BE2C (cell line): ENCODE measurements around the gene SPECC1L.

Source experiments
- DNase-seq: peaks from one replicate; pipeline ENCODE4 v3.0.0-alpha.2; 2020
- H3K27me3 ChIP-seq: fragments of 250-450 bp; sonication (Bioruptor Pico); 2 replicates; pipeline ENCODE4 v1.5.1; 2020; ENCODE audit warnings: mild to moderate bottlenecking
- H3K36me3 ChIP-seq: fragments of 250-450 bp; sonication (Bioruptor Pico); 2 replicates; pipeline ENCODE4 v1.5.1; 2020; ENCODE audit warnings: mild to moderate bottlenecking
- H3K4me1 ChIP-seq: fragments of 250-450 bp; sonication (Bioruptor Pico); 2 replicates; pipeline ENCODE4 v1.5.1; 2020
- H3K4me3 ChIP-seq: 2 replicates; pipeline ENCODE4 v1.5.1; 2011; ENCODE audit warnings: low read depth, low read length
- H3K9me3 ChIP-seq: fragments of 250-450 bp; sonication (Bioruptor Pico); 2 replicates; pipeline ENCODE4 v1.5.1; 2020
- TF ChIP-seq, protein P1 (sequence below): IDR thresholded peaks from 2 replicates; pipeline ENCODE4 v1.5.1; 2012; ENCODE audit warnings: mild to moderate bottlenecking, low read depth, low read length

SPECC1L gene

DNA sequence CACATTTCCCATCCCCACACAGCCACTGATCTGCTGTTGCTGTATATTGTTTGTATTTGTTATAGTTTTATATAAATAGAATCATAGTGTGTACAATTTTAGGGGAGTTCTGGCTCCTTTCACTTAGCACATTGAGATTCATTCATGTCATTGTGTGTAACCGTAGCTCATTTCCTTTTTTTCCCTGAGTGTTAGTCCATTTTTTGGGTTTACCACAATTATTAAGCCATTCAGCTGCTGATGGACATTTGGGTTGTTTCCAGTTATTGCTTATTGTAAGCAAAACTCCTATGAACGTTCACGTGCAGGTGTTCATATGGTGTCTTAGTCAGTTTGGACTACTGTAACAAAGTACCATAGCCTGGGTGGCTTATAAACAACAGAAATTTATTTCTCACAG is 123.2 kb downstream of the SPECC1L start:
- Histone ChIP-seq H3K4me3 (no peak overlapping the region), H3K4me1 (peaks cover 33% of the 10 kb centered on the region), H3K9me3 (no peaks in the 10 kb centered on the region), H3K27me3 (no peaks in the 10 kb centered on the region), H3K36me3 (peaks cover 39% of the 10 kb centered on the region)
- DNase-seq, result no peak
- TF ChIP-seq, protein P1, sequence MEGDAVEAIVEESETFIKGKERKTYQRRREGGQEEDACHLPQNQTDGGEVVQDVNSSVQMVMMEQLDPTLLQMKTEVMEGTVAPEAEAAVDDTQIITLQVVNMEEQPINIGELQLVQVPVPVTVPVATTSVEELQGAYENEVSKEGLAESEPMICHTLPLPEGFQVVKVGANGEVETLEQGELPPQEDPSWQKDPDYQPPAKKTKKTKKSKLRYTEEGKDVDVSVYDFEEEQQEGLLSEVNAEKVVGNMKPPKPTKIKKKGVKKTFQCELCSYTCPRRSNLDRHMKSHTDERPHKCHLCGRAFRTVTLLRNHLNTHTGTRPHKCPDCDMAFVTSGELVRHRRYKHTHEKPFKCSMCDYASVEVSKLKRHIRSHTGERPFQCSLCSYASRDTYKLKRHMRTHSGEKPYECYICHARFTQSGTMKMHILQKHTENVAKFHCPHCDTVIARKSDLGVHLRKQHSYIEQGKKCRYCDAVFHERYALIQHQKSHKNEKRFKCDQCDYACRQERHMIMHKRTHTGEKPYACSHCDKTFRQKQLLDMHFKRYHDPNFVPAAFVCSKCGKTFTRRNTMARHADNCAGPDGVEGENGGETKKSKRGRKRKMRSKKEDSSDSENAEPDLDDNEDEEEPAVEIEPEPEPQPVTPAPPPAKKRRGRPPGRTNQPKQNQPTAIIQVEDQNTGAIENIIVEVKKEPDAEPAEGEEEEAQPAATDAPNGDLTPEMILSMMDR, result 0 out of 2 replicates have a peak, but pooled peaks have one; percentile 1

DNA sequence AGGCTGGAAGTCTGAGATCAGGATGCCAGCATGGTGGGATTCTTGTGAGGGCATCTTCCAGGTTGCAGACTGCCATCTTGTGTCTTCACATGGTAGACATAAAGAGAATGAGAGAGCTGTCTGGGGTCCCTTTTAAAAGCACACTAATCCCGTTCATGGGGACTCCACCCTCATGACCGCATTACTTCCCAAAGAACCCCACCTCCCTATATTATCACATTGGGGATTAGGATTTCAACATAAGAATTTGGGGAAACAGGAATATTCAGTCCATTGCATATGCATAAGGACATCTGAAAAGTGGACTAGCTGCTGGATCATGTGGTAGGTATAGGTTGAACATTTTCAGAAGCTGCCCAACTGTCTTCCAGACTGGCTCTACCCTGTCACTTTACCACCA is 123.6 kb downstream of the SPECC1L start:
- Histone ChIP-seq H3K4me1 (peaks cover 33% of the 10 kb centered on the region), H3K4me3 (no peak overlapping the region), H3K27me3 (no peaks in the 10 kb centered on the region), H3K9me3 (no peaks in the 10 kb centered on the region), H3K36me3 (peaks cover 43% of the 10 kb centered on the region)
- TF ChIP-seq, protein P1, result no peak
- DNase-seq, result no peak

DNA sequence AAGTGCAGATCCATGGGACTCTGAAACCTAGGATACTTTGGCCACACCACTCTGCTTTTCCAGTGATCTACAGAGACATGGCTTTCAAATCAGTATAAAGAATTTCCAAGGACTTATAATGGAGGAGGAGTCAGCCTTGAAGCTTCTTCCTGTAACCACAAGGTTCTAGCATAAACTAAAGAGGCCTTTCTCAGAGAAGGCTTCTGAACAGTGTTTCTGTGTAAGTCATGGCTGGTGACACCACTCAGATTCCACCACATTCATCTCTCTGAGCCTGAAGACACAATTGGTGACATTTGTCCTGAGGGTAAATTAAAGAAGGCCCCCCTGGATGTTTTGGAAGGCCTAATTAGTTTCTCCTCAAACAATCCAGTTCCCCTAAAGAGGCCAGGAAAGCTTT is 127.8 kb downstream of the SPECC1L start:
- no peak for DNase-seq
- no peak overlapping the region for H3K4me3 ChIP-seq
- no peaks in the 10 kb centered on the region for H3K9me3 ChIP-seq
- peaks cover 27% of the 10 kb centered on the region for H3K4me1 ChIP-seq
- peaks cover 43% of the 10 kb centered on the region for H3K36me3 ChIP-seq
- TF ChIP-seq, protein P1, result no peak
- no peaks in the 10 kb centered on the region for H3K27me3 ChIP-seq

DNA sequence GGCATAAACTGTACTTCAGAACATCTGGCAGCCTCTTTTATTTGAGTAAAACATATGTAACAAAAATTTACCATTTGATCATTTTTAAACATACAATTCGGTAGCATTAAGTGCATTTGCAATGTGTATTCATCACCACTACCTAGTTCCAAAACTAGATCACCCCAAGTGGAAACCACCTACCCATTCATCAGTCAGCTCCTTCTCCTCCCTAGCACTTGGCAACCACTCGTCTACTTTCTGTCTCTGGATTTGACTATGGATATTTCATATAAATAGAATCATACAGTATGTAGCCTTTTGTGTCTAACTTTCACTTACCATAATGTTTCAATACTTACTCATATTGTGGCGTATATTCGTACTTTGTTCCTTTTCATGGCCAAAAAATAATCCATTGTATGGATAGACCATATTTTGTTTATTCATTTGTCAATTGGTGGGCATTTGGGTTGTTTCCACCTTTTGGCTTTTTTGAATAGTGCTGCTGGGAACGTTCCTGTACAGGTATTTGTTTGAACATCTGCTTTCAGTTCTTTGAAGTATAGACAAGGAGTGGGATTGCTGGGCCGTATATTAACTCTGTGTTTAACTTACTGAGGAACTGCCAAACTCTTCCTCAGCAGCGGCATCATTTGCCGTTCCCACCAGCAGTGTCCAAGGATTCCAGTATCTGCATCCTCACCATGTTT is 129.5 kb downstream of the SPECC1L start:
- H3K4me1 ChIP-seq, result peaks cover 39% of the 10 kb centered on the region
- H3K27me3 ChIP-seq, result no peaks in the 10 kb centered on the region
- H3K9me3 ChIP-seq, result no peaks in the 10 kb centered on the region
- H3K4me3 ChIP-seq, result no peak overlapping the region
- DNase-seq, result no peak
- peaks cover 42% of the 10 kb centered on the region for H3K36me3 ChIP-seq
- TF ChIP-seq, protein P1, result no peak

DNA sequence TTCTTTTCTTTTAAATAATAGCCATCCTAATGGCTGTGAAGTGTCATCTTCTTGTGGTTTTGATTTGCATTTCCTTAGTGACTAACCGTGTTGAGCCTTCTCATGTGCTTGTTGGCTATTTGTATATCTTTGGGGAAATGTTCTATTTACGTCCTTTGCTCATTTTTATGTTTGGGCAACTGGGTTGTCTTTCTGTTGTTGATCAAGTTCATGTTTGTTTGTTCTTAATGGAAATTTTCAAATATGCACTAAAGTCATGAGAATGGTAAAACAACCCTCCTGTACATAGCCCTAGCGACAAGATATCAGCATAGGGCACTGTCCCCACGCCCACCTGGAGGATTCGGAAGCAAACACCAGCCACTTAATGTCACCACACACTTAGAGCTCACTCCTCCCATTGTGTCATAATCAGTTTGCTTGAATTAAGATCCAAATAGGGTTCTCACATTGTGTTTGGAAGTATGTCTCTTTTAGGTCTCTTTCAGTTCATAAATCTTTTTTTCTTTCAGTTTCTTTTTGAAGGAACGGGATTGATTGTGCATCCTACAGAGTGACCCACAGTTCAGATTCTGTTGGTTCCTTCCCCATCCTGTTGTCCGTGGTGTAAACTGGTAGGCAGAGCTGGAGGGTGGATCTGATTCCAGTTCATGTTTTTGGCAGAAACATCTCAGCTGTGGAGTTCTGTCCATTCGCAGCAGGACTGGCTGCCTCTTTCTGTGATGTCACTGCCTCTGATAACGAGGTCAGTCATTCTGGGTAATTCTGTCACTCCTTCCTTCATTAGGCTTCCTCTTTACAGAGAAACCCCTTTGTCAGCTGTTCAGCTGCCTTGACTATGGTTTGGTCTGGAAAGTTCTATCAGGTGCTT is 130.3 kb downstream of the SPECC1L start:
- Histone ChIP-seq H3K9me3 (no peaks in the 10 kb centered on the region), H3K4me3 (no peak overlapping the region), H3K4me1 (peaks cover 40% of the 10 kb centered on the region), H3K27me3 (no peaks in the 10 kb centered on the region), H3K36me3 (peaks cover 38% of the 10 kb centered on the region)
- DNase-seq, result no peak
- TF ChIP-seq, protein P1, result no peak

DNA sequence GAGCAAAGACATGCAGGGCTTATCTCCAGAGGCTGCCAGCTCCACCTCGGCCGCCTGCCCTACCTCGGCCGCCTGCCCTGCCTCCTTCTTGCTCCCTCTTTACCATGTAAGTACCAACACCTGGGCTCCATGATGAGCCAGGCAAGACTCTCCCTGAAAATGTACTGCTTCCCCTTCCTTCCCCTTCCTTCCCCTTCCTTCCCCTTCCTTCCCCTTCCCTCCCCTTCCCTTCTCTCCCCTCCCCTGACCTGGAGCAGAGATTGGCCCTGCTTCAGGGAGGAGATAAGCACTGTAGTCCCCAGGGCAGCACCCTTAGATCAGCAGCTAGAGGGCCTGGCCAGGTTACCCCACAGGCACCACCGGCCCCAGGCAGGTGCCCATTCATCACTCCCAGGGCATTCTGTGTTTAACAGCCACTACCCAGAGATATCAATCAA is 131.3 kb downstream of the SPECC1L start:
- TF ChIP-seq, protein P1, result no peak
- peak; percentile 61 for DNase-seq
- Histone ChIP-seq H3K4me3 (no peak overlapping the region), H3K4me1 (peaks cover 43% of the 10 kb centered on the region), H3K27me3 (no peaks in the 10 kb centered on the region), H3K36me3 (peaks cover 28% of the 10 kb centered on the region), H3K9me3 (no peaks in the 10 kb centered on the region)
